Spinal cord (tissue), 10 donors: Measurements from ENCODE around the gene NKX3-2. TPM values are rescaled to one million over a fixed set of nuclear protein-coding genes. Genes with fewer than 3 reads are reported as not detected.
A peak's percentile ranks its signal among the peaks of the same experiment; 100 is the strongest.
"Not testable (repeated sequence)": the region's sequence is repeated elsewhere in the genome, so short reads cannot be mapped to it uniquely, and the experiment has no call there.

Experiments used
- DNase-seq, 6 donors: peaks; one replicate each; pipeline versions ENCODE4 v3.0.0 to v3.0.0-alpha.2; 2013 to 2015; ENCODE audit warnings: low spot score in 6 of 6, low read depth in 4 of 6
- H3K27ac ChIP-seq: one replicate; pipeline ENCODE4 v1.5.1; 2013; ENCODE audit warnings: low read depth, low read length, control low read depth
- H3K27me3 ChIP-seq: one replicate; pipeline ENCODE4 v1.6.1; 2013; ENCODE audit warnings: low read length; ENCODE audit not compliant: control insufficient read depth, insufficient read depth
- H3K36me3 ChIP-seq: one replicate; pipeline ENCODE4 v1.6.1; 2013; ENCODE audit warnings: low read length; ENCODE audit not compliant: control insufficient read depth, insufficient read depth
- H3K4me1 ChIP-seq: one replicate; pipeline ENCODE4 v1.6.1; 2013; ENCODE audit warnings: low read length; ENCODE audit not compliant: control insufficient read depth, insufficient read depth
- H3K4me3 ChIP-seq: one replicate; pipeline ENCODE4 v1.5.1; 2013; ENCODE audit warnings: low read depth, low read length, control low read depth
- H3K9me3 ChIP-seq: one replicate; pipeline ENCODE4 v1.6.1; 2013; ENCODE audit warnings: low read length; ENCODE audit not compliant: control insufficient read depth, insufficient read depth
- WGBS: methylation state at CpG from one replicate; pipeline ENCODE4 v1.1.5; 2013; ENCODE audit warnings: missing lambda C conversion rate; ENCODE audit not compliant: insufficient coverage; 5-methylcytosine and 5-hydroxymethylcytosine counted together
- polyA plus RNA-seq, 2 donors: library from polyadenylated mRNA; unstranded; fragments of 120-200 nt; gene quantifications; one replicate each; pipeline ENCODE4 v1.2.1, GENCODE V29; 2013; ENCODE audit not compliant: insufficient read length in 2 of 2
- total RNA-seq, 2 donors: library from RNA; depleted of rRNA in 1 of 2; stranded (reverse); fragments of 120-200 nt in 1 of 2; fragments of >200 nt in 1 of 2; gene quantifications; one replicate each; pipeline versions ENCODE4 v1.2.3 to v1.2.4, GENCODE V29; 2013 to 2014
- donor health status: healthy.

Gene NKX3-2
- total and polyA plus RNA-seq, 4 donors, result 0.20 to 0.60 (median 0.39) TPM

- Histone ChIP-seq H3K36me3 (no peaks in the 10 kb centered on the region), H3K4me3 (no peak overlapping the region), H3K27me3 (no peaks in the 10 kb centered on the region), H3K27ac (no peak overlapping the region), H3K4me1 (no peaks in the 10 kb centered on the region), H3K9me3 (peaks cover 1% of the 10 kb centered on the region)
- WGBS, result 56% methylated on average over 2 of the region's 4 CpGs
- DNase-seq, result no peak
These were observed 17.4 kb upstream of the NKX3-2 start for GRCh38 chr4:13561673-13562072.

GRCh38 chr4:13560111-13560510 lies 15.8 kb upstream of the NKX3-2 start:
- DNase-seq, H3K4me3 ChIP-seq, H3K27ac ChIP-seq, H3K9me3 ChIP-seq, H3K27me3 ChIP-seq, H3K4me1 ChIP-seq, H3K36me3 ChIP-seq: not testable (repeated sequence)
- WGBS, result no CpG with 5 or more reads among the region's 5 CpGs

- no peaks in the 10 kb centered on the region for H3K27me3 ChIP-seq
- no peaks in the 10 kb centered on the region for H3K36me3 ChIP-seq
- no peak overlapping the region for H3K27ac ChIP-seq
- H3K4me1 ChIP-seq, result no peaks in the 10 kb centered on the region
- DNase-seq, result no peak
- H3K9me3 ChIP-seq, result peaks cover 1% of the 10 kb centered on the region
- H3K4me3 ChIP-seq, result no peak overlapping the region
- WGBS, result 63% methylated on average over 2 of the region's 2 CpGs
These were observed 15.1 kb upstream of the NKX3-2 start for GRCh38 chr4:13559413-13559812.

GRCh38 chr4:13558881-13559280 lies 14.6 kb upstream of the NKX3-2 start:
- no CpG with 5 or more reads among the region's 1 CpG for WGBS
- H3K4me1 ChIP-seq, result no peaks in the 10 kb centered on the region
- no peak for DNase-seq
- H3K4me3 ChIP-seq, result no peak overlapping the region
- H3K9me3 ChIP-seq, result peaks cover under 1% of the 10 kb centered on the region
- H3K36me3 ChIP-seq, result no peaks in the 10 kb centered on the region
- no peaks in the 10 kb centered on the region for H3K27me3 ChIP-seq
- no peak overlapping the region for H3K27ac ChIP-seq

- Histone ChIP-seq H3K4me3 (no peak overlapping the region), H3K27ac (no peak overlapping the region), H3K4me1 (no peaks in the 10 kb centered on the region), H3K27me3 (peaks cover 12% of the 10 kb centered on the region), H3K36me3 (no peaks in the 10 kb centered on the region), H3K9me3 (no peaks in the 10 kb centered on the region)
- 85% methylated on average over 2 of the region's 2 CpGs for WGBS
- no peak for DNase-seq
These were observed 11.0 kb upstream of the NKX3-2 start for GRCh38 chr4:13555325-13555724.

- H3K27me3 ChIP-seq, result peaks cover 35% of the 10 kb centered on the region
- 33% methylated on average over 1 of the region's 1 CpG for WGBS
These were observed 8.8 kb upstream of the NKX3-2 start for GRCh38 chr4:13553081-13553480.

GRCh38 chr4:13548984-13549546 lies 4.8 kb upstream of the NKX3-2 start:
- Histone ChIP-seq H3K36me3 (no peaks in the 10 kb centered on the region), H3K4me1 (peaks cover 25% of the 10 kb centered on the region), H3K9me3 (no peaks in the 10 kb centered on the region), H3K27me3 (peaks cover 71% of the 10 kb centered on the region), H3K4me3 (peak overlapping the region; percentile 0), H3K27ac (no peak overlapping the region)
- peak in 5 of 6 donors; percentile 60 to 91 (median 67) for DNase-seq
- 1% methylated on average over 20 of the region's 21 CpGs for WGBS

More at GRCh38 chr4:13553081-13553480, 8.8 kb upstream of the NKX3-2 start:
- Histone ChIP-seq H3K36me3 (no peaks in the 10 kb centered on the region), H3K27ac (no peak overlapping the region), H3K9me3 (no peaks in the 10 kb centered on the region), H3K4me1 (peaks cover 9% of the 10 kb centered on the region), H3K4me3 (no peak overlapping the region)
- DNase-seq, result no peak

- peak in 1 of 6 donors; percentile 10 for DNase-seq
- H3K27me3 ChIP-seq, result peaks cover 78% of the 10 kb centered on the region
- H3K27ac ChIP-seq, result no peak overlapping the region
- 1% methylated on average over 16 of the region's 35 CpGs for WGBS
- H3K36me3 ChIP-seq, result no peaks in the 10 kb centered on the region
- H3K9me3 ChIP-seq, result no peaks in the 10 kb centered on the region
- peaks cover 32% of the 10 kb centered on the region for H3K4me1 ChIP-seq
- H3K4me3 ChIP-seq, result no peak overlapping the region
These were observed 4.0 kb upstream of the NKX3-2 start for GRCh38 chr4:13548059-13548983.

- Histone ChIP-seq H3K4me3 (peak overlapping the region; percentile 12), H3K36me3 (no peaks in the 10 kb centered on the region), H3K9me3 (no peaks in the 10 kb centered on the region), H3K4me1 (peaks cover 37% of the 10 kb centered on the region), H3K27ac (no peak overlapping the region), H3K27me3 (peaks cover 82% of the 10 kb centered on the region)
- WGBS, result under 1% methylated on average over 56 of the region's 56 CpGs
- peak in 1 of 6 donors; percentile 43 for DNase-seq
These were observed 3.3 kb upstream of the NKX3-2 start for GRCh38 chr4:13547485-13548041.
